Ureter (tissue), 1 donor: ENCODE measurements around the gene SHROOM2. TPM values are rescaled to one million over a fixed set of nuclear protein-coding genes. Genes with fewer than 3 reads are reported as not detected.
"Not testable (repeated sequence)": the region's sequence is repeated elsewhere in the genome, so short reads cannot be mapped to it uniquely, and the experiment has no call there.

Experiments
- DNase-seq: peaks from one replicate; pipeline ENCODE4 v3.0.0-alpha.2; 2020; ENCODE audit warnings: low spot score
- total RNA-seq: library from RNA; stranded (reverse); gene quantifications from one replicate; pipeline ENCODE4 v1.2.4, GENCODE V29; 2023
- donor health status: DM: yes; HTN: yes; CAD: no.

Gene SHROOM2
- total RNA-seq = 17.5 TPM

GRCh38 chrX:9785944-9786797 lies at the start of gene SHROOM2:
SHROOM2 (plus strand) TSS chrX:9786429; CDS start chrX:9786546, 117 bp downstream.
- no peak for DNase-seq

DNA sequence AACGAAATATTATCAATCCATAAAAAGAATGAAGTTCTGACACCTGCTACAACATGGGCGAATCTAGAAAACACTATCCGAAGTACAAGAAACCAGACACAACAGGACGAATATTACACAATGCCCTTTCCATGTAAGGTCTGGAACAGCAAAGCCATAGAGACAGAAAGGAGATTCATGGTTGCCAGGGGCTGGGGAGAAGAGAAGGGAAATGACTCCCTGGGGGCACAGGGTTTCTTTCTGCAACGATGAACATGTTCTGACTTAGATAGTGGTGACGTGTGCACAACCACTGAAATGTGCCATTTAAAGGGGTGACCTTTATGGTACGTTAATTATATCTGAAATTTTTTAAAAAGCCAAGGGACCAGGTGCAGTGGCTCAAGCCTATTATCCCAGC lies 48.9 kb upstream of the SHROOM2 start:
- no peak for DNase-seq

DNA sequence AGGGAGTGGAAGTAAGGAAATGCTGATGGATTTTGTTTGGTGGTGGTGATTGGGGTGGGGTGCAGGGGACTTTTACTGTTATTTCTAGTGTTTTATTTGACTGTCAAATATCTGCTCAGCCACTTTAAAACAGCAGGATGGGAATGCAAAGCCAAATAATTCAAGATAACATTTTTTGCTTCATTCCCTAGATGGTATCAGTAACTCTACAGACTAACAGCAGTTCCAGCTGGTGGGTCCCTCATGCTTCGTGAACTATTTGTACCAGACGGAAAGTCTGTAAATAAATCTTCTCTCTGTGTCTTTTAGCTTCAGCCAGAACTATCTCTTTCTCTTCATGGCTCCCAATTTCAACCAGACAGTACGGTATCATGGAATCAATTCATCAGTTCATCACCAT lies 48.1 kb upstream of the SHROOM2 start:
- DNase-seq = no peak

DNA sequence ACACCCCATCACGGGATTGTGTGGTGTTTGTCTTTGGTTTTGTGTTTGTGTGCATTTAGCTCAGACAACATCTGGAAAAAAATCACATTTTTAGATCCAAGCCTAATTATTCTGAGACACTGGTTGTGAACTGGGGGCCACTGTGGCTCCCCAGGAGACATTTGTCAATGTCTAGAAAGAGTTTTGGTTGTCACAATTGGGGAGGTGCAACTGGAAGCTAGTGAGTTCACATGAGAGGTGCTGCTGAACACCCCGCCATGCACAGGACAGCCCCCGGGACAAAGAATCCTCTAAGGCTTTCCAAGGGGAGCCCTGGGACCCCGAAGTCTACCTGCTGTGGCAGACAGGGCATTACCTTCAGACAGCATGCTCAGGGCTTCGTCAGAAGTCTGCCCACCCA lies 47.1 kb upstream of the SHROOM2 start:
- DNase-seq = no peak

DNA sequence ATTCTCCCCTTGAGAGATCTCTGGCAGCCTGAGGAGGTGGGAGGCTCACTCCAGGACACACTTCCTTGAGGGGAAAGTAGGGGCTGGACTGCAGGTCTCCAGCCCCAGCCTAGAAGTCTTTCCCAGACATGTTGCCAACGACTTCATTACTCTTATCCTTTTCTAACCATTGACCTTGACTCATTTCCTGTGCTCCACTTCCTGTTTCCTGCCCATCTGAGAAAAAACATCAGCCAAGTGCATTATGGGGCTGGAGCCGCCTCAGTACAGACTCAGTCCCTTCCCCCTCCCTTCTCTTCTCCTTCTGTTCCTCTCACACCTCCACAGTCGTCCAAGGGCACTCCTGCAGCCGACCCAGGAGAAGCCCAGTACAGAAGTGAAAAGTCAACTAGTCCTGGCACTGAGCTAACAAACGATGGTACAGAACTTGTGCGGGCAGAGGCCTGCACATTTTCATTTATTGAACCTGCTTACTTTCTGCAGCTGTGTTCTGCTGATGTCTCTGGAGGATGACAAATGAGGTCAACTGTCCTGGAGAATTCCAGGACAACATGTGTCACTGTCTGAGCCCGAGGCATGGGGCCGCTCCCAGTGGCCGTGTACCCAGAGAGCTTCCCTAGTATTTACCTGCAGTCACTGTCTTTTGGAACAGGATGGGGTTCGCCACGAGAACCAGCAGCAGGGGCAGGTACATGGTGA lies 40.7 kb upstream of the SHROOM2 start:
- no peak for DNase-seq

GRCh38 chrX:9746148-9746888 lies 39.9 kb upstream of the SHROOM2 start:
- DNase-seq = no peak

DNA sequence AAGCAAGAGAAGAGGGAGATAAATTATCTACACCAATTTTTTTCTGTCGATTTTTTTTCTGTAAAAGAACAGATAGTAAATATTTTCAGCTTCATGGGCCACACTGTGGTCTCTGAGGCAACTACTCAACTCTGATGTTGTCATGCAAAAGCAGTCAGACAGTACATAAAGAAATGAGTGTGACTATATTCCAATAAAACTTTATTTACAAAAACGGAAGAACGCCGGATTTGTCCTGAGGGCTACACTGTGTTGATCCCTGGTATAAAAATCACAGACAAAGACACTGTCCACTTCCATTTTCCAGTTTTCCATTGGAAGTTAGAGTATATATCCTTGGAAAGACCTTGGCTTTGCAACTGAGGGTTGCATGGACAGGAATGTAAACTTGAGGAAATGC lies 38.6 kb upstream of the SHROOM2 start:
- DNase-seq = no peak

GRCh38 chrX:9749146-9749692 lies 37.0 kb upstream of the SHROOM2 start:
- no peak for DNase-seq

DNA sequence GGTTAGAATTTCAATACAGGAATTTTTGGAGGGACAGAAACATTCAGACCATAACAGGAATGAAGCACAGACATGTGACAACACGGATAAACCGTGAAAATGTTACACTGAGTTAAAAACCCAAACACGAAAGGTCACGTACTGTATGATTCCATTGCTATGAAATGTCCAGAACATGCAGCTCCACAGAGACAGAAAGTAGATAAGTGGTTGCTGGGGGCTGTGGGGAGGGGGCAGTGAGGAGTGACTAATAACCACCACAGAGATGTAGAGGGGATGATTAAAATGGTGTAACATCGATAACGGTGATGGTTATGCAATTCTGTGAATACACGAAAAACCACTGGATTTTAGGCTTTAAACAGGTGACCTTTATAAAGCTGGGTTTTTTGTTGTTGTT lies 28.9 kb upstream of the SHROOM2 start:
- no peak for DNase-seq

DNA sequence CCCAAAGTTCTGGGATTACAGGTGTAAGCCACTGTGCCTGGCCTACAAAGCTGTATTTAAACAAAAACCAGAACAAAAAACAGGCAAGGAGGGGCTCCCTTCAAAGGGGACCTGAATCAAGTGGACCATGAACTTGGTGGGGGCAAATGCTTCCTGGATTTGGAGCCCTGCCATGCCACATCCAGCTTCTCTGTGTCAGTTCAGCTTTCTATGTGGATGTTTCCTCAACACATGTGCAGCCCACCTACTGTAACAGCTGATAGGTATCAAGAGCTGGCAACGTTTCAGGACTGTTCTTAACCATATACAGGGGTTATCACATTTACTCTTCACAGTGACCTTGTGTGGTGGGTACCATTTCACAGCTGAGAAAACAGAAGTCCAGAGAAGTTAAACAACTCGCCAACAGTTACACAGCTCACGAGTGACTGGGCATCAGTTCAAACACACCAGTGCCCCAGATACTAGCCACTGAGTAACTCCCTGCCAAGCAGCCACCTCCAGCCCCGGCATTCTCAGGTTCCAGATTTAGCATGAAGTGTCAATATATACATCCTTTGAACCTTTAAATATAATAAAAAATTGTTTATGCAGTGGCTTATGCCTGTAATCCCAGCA lies 28.1 kb upstream of the SHROOM2 start:
- no peak for DNase-seq

DNA sequence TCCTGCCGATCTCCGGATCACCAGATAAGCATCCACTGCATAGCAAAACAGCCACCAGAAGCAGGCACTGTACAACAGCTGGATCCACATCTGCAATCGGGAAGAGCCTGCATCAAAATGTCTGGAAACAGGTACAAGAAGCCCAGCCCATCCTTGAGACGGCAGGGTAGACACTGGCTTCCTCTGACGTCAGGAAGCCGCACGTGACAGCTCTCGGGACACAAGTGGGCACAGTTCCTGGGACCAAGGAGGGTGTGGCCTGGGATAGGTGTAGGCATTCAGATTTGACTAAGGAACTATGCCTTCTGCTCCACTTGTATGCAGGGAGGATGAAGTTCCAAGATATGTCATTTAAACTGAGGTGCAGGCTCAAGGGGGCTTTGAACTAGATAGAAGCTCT lies 26.9 kb upstream of the SHROOM2 start:
- DNase-seq = no peak

- DNase-seq = no peak
Observed at GRCh38 chrX:9765072-9765736, 21.0 kb upstream of the SHROOM2 start.

DNA sequence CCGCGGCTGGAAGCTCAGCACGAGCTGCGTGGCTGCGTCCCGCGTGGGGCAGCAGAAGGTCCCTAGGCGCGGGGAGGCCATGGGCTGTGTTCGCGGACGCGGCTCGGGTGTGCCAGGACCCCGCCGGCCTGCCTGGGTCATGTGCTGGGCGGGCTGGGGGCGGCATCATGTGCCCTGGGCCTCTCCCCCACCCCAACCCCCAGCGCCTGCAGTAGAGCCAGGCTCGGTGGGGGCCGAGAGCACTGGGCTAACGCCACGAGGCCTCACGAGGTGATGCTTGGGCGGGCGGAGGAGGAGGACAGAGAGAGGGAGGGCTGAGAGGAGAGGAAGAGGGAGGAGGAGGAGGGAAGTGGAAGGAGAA lies 20.5 kb upstream of the SHROOM2 start, which contains the start of gene GPR143:
Gene GPR143, minus strand, starts transcription at position 111 of the 361 bp plus-strand sequence. Its CDS starts 30 bp downstream, at position 81.
- DNase-seq = no peak

DNA sequence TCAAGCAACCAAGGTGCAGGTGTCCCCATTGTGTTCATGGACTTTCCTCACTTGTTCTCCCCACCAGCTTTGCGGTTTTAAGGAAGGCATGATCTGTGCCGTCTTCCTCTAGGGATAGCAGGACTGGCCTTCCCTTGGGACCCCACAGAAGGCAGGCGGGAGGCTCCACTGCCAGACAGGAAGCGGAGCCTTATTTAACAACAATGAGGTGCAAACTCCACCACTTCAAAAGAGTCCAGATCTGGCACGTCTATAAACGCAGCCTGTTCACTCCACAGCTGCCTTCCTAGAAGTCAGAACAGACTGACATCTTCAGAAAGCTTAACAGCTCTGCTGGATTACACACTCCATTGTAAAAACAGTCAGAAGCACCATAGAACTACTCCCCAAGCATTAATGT lies 18.9 kb upstream of the SHROOM2 start:
- DNase-seq = no peak

GRCh38 chrX:9768321-9768839 lies 17.8 kb upstream of the SHROOM2 start:
- not testable (repeated sequence) for DNase-seq

GRCh38 chrX:9770319-9770718 lies 15.9 kb upstream of the SHROOM2 start:
- no peak for DNase-seq

DNA sequence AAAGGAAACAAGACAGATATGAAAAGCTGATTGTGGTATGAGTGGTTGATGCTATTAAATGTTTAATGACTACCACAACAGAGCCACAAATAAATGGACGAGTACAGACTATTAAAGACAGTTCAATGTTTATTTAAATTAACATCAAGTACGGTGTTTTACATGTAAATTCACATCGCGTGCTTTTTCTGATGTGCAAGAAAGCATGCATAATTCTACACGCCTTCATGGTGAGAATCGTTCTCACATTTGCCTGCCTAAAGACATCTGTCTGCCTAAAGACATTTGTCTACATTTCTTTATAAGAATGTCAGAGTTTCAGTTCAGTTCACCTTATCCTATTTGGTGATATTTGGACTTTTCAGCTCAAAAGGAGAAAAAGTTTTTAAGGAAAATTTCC lies 13.3 kb upstream of the SHROOM2 start:
- no peak for DNase-seq

DNA sequence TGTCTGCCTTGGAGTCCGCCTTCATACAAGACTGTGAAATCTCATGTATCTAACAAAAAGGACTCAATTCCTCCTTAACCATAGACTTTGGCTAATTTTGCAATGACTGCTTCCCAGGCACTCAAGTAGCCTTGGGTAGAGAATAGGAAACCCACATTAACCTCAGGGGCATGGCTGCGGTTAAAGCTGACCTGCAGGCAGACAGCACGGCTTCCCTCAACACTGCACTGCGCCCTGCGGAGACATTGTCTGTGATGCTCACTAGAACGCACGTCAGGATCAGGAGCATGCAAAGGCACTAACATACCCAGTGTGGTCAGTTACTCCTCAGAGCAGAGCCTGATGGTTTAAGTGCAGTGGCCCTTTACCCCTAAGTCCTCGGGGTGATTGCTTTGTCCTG lies 10.3 kb upstream of the SHROOM2 start:
- DNase-seq = no peak

- DNase-seq = no peak
Observed at GRCh38 chrX:9781941-9782340, 4.3 kb upstream of the SHROOM2 start.

DNA sequence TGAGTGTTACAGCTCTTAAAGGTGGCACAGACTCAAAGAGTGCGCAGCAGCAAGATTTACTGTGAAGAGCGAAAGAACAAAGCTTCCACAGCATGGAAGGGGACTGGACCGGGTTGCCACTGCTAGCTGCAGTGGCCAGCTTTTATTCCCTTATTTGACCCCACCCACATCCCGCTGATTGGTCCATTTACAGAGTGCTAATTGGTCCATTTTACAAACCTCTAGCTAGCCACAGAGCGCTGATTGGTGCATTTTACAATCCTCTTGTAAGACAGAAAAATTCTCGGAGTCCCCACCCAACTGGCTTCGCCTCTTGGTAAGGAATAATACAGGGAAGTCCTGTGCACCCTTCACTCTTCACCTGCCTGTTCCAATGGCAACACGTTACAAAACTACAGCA lies 1.9 kb upstream of the SHROOM2 start:
- DNase-seq = no peak
